ENCODE measurements around the gene SOX5. TPM values are rescaled to one million over a fixed set of nuclear protein-coding genes. Genes with fewer than 3 reads are reported as not detected.

Gene SOX5
- total RNA-seq, 2 experiments from 2014 or later = 0.50 TPM; not detected in 1

DNA sequence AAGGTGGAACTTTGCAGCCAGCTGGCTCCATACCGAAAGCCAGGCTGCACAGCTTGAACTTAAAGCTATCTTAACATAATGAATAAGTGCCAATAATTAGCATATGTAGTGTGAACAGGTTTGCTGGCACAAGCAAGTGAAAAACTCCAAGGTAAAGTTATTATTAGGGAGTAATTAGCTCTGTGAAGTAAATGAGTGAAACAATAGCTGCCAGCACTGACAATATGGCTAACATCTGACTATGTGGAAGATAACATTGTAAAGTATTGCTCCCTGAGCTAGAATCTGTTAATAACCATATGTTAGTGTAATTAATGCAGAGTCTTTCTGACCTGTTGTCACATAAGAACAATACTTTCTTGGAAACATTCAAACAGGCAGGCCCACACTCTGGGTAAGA is 246.4 kb downstream of the SOX5 start:
- H3K4me3 Mint-ChIP-seq = no peak overlapping the region
- no peak for ATAC-seq
- no peak overlapping the region for H3K27ac Mint-ChIP-seq
- no peaks in the 10 kb centered on the region for H3K36me3 Mint-ChIP-seq
- H3K4me1 Mint-ChIP-seq = no peaks in the 10 kb centered on the region
- DNase-seq = no peak
- CTCF ChIA-PET = no interaction called here
- H3K27me3 Mint-ChIP-seq = no peaks in the 10 kb centered on the region
- no peaks in the 10 kb centered on the region for H3K9me3 Mint-ChIP-seq (ENCODE audit: low read depth)

- no peak for ATAC-seq
- CTCF ChIA-PET = no interaction called here
These were observed 250.4 kb downstream of the SOX5 start for GRCh38 chr12:23699031-23699430.

DNA sequence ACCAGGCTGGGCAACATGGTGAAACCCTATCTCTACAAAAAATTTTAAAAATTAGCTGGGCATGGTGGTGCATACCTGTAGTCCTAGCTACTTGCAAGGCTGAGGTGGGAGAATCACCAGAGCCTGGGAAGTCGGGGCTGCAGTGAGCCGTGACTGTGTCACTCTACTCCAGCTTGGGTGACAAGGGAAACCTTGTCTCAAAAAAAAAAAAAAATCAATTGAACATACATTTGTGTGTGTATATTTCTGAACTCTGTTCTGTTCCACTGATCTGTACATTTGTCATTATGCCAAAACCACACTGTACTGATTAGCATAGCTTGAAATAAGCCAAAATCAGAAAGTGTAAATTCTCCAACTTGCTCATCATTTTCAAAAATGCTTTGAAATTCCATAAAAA is 254.6 kb downstream of the SOX5 start:
- H3K4me3 Mint-ChIP-seq = no peak overlapping the region
- ATAC-seq = no peak
- H3K27me3 Mint-ChIP-seq = no peaks in the 10 kb centered on the region
- H3K4me1 Mint-ChIP-seq = no peaks in the 10 kb centered on the region
- CTCF ChIA-PET = no interaction called here
- H3K36me3 Mint-ChIP-seq = no peaks in the 10 kb centered on the region
- DNase-seq = no peak
- H3K9me3 Mint-ChIP-seq (ENCODE audit: low read depth) = peaks cover 7% of the 10 kb centered on the region
- no peak overlapping the region for H3K27ac Mint-ChIP-seq

More at GRCh38 chr12:23699031-23699430, 250.4 kb downstream of the SOX5 start:
- no peak for DNase-seq
- H3K27ac Mint-ChIP-seq = no peak overlapping the region
- no peaks in the 10 kb centered on the region for H3K36me3 Mint-ChIP-seq
- H3K4me1 Mint-ChIP-seq = no peaks in the 10 kb centered on the region
- H3K9me3 Mint-ChIP-seq (ENCODE audit: low read depth) = peaks cover 3% of the 10 kb centered on the region
- H3K27me3 Mint-ChIP-seq = no peaks in the 10 kb centered on the region
- no peak overlapping the region for H3K4me3 Mint-ChIP-seq

DNA sequence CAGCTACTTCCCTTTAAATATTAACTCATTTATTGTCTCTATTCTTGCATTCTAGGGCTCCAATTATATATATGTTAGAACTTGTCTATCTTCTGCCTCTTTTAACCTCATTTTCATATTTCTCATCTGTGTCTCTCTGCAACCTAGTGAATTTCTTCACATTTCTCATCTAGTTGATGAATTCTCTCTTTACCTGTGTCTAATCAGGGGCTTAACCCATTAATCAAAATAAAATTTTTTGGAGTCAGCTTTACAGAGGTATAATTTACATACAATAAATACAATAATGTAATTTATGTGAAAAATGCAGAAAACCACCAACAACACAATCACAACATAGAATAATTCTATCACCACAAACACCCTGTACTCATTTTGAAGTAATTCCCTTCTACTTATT is 255.2 kb downstream of the SOX5 start:
- CTCF ChIA-PET = no interaction called here
- H3K36me3 Mint-ChIP-seq = no peaks in the 10 kb centered on the region
- peaks cover 7% of the 10 kb centered on the region for H3K9me3 Mint-ChIP-seq (ENCODE audit: low read depth)
- no peaks in the 10 kb centered on the region for H3K27me3 Mint-ChIP-seq
- no peak for DNase-seq
- no peaks in the 10 kb centered on the region for H3K4me1 Mint-ChIP-seq
- H3K4me3 Mint-ChIP-seq = no peak overlapping the region
- ATAC-seq = no peak
- no peak overlapping the region for H3K27ac Mint-ChIP-seq

- H3K36me3 Mint-ChIP-seq = no peaks in the 10 kb centered on the region
- H3K27ac Mint-ChIP-seq = no peak overlapping the region
- H3K9me3 Mint-ChIP-seq (ENCODE audit: low read depth) = peaks cover 4% of the 10 kb centered on the region
- DNase-seq (no peak), ATAC-seq (no peak)
- no peak overlapping the region for H3K4me3 Mint-ChIP-seq
- H3K27me3 Mint-ChIP-seq = no peaks in the 10 kb centered on the region
- CTCF ChIA-PET = no interaction called here
- no peaks in the 10 kb centered on the region for H3K4me1 Mint-ChIP-seq
These were observed 261.5 kb downstream of the SOX5 start for GRCh38 chr12:23687947-23688346.

DNA sequence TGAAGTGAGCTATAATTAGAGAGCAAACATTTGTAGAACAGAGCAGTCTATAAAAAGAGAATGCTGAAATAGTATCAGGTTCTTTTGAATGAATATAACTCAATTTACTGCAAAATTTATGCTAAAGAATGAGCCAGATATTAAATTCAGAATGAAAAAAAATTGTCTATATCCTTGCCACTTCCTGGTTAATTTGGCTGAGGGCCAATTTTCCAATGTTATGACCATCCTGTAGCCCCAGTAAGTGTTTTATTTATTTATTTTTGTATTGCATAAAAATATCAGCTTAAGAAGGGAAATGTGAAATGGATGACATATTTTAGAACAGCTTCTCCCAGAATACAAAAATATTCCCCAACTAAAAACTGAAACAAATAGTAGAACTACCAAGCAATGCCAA is 263.4 kb downstream of the SOX5 start:
- no peaks in the 10 kb centered on the region for H3K4me1 Mint-ChIP-seq
- H3K9me3 Mint-ChIP-seq (ENCODE audit: low read depth) = peaks cover 4% of the 10 kb centered on the region
- DNase-seq (no peak), ATAC-seq (no peak)
- H3K27ac Mint-ChIP-seq = no peak overlapping the region
- H3K4me3 Mint-ChIP-seq = no peak overlapping the region
- no peaks in the 10 kb centered on the region for H3K36me3 Mint-ChIP-seq
- CTCF ChIA-PET = no interaction called here
- H3K27me3 Mint-ChIP-seq = no peaks in the 10 kb centered on the region

DNA sequence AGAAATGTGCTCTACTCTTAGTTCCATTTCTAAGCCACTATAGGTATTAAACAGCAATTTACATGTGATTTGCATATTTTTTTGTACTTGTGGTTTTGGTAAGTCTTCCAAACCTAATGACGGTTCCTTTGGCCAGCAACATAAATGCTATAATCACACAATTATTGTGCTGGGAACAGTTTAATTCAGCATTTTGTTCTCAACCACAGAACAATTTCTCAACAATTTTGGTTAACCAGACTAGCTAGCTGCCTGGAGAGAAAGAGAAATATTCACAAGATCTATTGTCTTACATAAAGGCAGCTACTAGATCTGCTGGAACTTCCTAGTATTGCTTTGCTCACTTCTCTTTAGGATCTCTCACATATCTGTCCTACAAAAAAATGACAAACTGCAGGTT is 265.3 kb downstream of the SOX5 start:
- CTCF ChIA-PET = no interaction called here
- no peak for ATAC-seq
- Mint-ChIP-seq H3K4me3 (no peak overlapping the region), H3K4me1 (no peaks in the 10 kb centered on the region), H3K27ac (no peak overlapping the region), H3K27me3 (no peaks in the 10 kb centered on the region), H3K9me3 (ENCODE audit: low read depth) (no peaks in the 10 kb centered on the region), H3K36me3 (no peaks in the 10 kb centered on the region)
- no peak for DNase-seq

- CTCF ChIA-PET = no interaction called here
- H3K4me3 Mint-ChIP-seq = no peak overlapping the region
- no peak for ATAC-seq
These were observed 268.2 kb downstream of the SOX5 start for GRCh38 chr12:23681237-23681636.

GRCh38 chr12:23674064-23674463 is 275.4 kb downstream of the SOX5 start:
- Mint-ChIP-seq H3K4me3 (no peak overlapping the region), H3K27ac (no peak overlapping the region), H3K36me3 (no peaks in the 10 kb centered on the region), H3K27me3 (no peaks in the 10 kb centered on the region), H3K9me3 (ENCODE audit: low read depth) (no peaks in the 10 kb centered on the region), H3K4me1 (no peaks in the 10 kb centered on the region)
- no peak for DNase-seq
- CTCF ChIA-PET = no interaction called here
- no peak for ATAC-seq

More at GRCh38 chr12:23681237-23681636, 268.2 kb downstream of the SOX5 start:
- H3K4me1 Mint-ChIP-seq = no peaks in the 10 kb centered on the region
- no peaks in the 10 kb centered on the region for H3K36me3 Mint-ChIP-seq
- no peaks in the 10 kb centered on the region for H3K9me3 Mint-ChIP-seq (ENCODE audit: low read depth)
- DNase-seq = no peak
- no peak overlapping the region for H3K27ac Mint-ChIP-seq
- no peaks in the 10 kb centered on the region for H3K27me3 Mint-ChIP-seq

GRCh38 chr12:23671881-23672280 is 277.6 kb downstream of the SOX5 start:
- no peak for DNase-seq
- Mint-ChIP-seq H3K36me3 (no peaks in the 10 kb centered on the region), H3K4me1 (no peaks in the 10 kb centered on the region), H3K4me3 (no peak overlapping the region), H3K9me3 (ENCODE audit: low read depth) (no peaks in the 10 kb centered on the region), H3K27me3 (no peaks in the 10 kb centered on the region), H3K27ac (no peak overlapping the region)
- CTCF ChIA-PET = no interaction called here
- no peak for ATAC-seq

DNA sequence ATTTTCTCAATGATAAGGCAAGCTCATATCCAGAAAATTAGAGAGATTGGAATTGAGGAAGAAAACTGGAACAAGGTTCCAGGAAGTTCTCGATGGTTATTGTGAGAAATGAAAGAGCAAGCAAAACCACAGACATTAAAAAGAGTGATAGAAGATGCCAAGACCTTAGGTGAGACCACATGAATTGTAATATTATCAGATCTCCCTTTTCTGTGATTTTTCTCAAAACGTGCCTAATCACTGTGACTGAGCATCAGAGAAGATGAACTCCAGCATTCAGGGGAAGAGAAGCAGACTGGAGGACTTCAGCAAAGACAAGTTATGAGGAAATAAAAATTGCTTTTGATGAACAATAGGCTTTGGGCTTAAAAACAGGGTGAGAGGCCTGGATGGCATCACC is 278.8 kb downstream of the SOX5 start:
- DNase-seq (no peak), ATAC-seq (no peak)
- Mint-ChIP-seq H3K27ac (no peak overlapping the region), H3K4me1 (no peaks in the 10 kb centered on the region), H3K4me3 (no peak overlapping the region), H3K27me3 (no peaks in the 10 kb centered on the region), H3K36me3 (no peaks in the 10 kb centered on the region), H3K9me3 (ENCODE audit: low read depth) (peaks cover under 1% of the 10 kb centered on the region)
- CTCF ChIA-PET = no interaction called here

DNA sequence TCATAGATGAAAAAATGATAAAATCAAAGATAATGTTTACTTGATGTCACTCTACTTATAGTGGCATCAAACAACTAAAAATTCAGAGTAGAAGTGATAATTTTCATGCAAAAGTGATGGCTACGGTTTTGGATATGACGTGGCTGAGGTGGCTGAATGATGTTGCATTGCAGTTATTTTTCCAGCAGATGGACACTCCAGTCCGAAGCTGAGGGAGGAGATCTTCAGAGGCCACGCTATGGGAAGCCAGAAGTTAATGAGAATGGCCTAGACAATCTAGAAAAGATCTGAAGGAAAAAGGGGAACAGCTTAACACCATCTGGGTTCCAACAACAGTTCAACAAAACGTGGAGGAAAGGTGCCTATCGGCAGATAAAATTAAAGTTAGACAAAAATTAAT is 279.8 kb downstream of the SOX5 start:
- Mint-ChIP-seq H3K4me1 (no peaks in the 10 kb centered on the region), H3K36me3 (no peaks in the 10 kb centered on the region), H3K4me3 (no peak overlapping the region), H3K27ac (no peak overlapping the region), H3K9me3 (ENCODE audit: low read depth) (peaks cover 4% of the 10 kb centered on the region), H3K27me3 (no peaks in the 10 kb centered on the region)
- DNase-seq = no peak
- CTCF ChIA-PET = no interaction called here
- ATAC-seq = no peak

DNA sequence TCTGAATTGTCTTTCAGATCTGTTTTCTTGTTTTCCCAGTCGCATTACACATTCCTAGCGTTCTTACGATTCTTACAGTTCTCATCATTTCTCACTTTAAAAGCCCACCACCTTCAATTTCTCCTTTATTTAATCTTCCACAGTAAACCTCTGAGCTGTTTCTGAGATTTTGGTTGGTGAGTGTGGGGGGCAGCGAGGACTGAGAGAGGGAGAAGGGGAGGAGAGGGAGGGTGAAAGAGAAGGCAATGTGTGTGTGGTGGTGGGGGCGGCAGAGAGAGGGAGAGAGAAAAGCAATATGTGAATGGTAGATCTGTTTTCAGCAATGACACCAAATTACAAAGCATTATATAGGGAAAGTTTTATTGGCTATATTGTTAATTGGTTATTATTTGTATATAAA is 282.6 kb downstream of the SOX5 start:
- Mint-ChIP-seq H3K9me3 (ENCODE audit: low read depth) (peaks cover 4% of the 10 kb centered on the region), H3K4me3 (no peak overlapping the region), H3K4me1 (no peaks in the 10 kb centered on the region), H3K36me3 (no peaks in the 10 kb centered on the region), H3K27me3 (no peaks in the 10 kb centered on the region), H3K27ac (no peak overlapping the region)
- CTCF ChIA-PET = no interaction called here
- ATAC-seq (no peak), DNase-seq (no peak)

GRCh38 chr12:23662966-23663365 is 286.5 kb downstream of the SOX5 start:
- H3K27ac Mint-ChIP-seq = no peak overlapping the region
- no peaks in the 10 kb centered on the region for H3K4me1 Mint-ChIP-seq
- peaks cover 4% of the 10 kb centered on the region for H3K9me3 Mint-ChIP-seq (ENCODE audit: low read depth)
- ATAC-seq = no peak
- H3K4me3 Mint-ChIP-seq = no peak overlapping the region
- DNase-seq = no peak
- no peaks in the 10 kb centered on the region for H3K27me3 Mint-ChIP-seq
- CTCF ChIA-PET = no interaction called here
- H3K36me3 Mint-ChIP-seq = no peaks in the 10 kb centered on the region

DNA sequence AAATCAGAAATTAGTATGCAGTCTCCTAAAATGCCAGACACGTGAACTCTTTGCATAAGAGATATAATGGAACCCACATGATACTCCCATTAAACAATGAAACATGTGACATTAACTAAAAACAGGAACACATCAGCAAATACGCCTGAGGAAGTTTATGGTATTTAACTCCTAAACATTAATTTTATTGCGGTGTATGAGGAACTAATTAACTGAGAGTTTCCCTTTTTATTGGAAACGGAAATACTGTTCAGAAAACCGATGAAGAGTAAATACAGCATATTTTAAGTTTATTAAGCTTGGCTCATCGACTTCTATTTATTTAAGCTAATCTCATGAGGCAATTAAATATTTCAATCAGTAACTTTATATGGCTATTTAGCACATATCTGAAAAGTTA is 290.3 kb downstream of the SOX5 start:
- CTCF ChIA-PET = no interaction called here
- Mint-ChIP-seq H3K27ac (no peak overlapping the region), H3K27me3 (no peaks in the 10 kb centered on the region), H3K4me1 (no peaks in the 10 kb centered on the region), H3K4me3 (no peak overlapping the region), H3K9me3 (ENCODE audit: low read depth) (peaks cover 4% of the 10 kb centered on the region), H3K36me3 (no peaks in the 10 kb centered on the region)
- DNase-seq (no peak), ATAC-seq (no peak)
